NCI-H2107 (cell line): ENCODE results near the gene CHST9.
"Not testable (repeated sequence)": the region's sequence is repeated elsewhere in the genome, so short reads cannot be mapped to it uniquely, and the experiment has no call there.

Experiments used
- DNase-seq: peaks from one replicate; lab custom pipeline; 2025; lab: John Stamatoyannopoulos, UW

CHST9 gene

GRCh38 chr18:26928670-26929313 lies 256.3 kb downstream of the CHST9 start:
- no peak for DNase-seq

DNA sequence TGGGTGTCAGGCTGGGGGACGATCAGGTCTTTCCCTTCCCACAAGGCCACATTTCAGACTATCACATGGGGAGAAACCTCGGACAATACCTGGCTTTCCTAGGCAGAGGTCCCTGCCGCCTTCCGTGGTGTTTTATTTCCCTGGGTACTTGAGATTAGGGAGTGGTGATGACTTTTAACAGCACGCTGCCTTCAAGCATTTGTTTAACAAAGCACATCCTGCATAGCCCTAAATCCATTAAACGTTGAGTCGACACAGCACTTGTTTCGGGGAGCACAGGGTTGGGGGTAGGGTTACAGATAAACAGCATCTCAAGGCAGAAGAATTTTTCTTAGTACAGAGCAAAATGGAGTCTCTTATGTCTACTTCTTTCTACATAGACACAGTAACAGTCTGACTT lies 257.3 kb downstream of the CHST9 start:
- DNase-seq: not testable (repeated sequence)

- DNase-seq: no peak
Measured at GRCh38 chr18:26926066-26926675, 258.9 kb downstream of the CHST9 start.

GRCh38 chr18:26925313-26925712 lies 259.8 kb downstream of the CHST9 start:
- no peak for DNase-seq

GRCh38 chr18:26922313-26922712 lies 262.8 kb downstream of the CHST9 start:
- DNase-seq: no peak

DNA sequence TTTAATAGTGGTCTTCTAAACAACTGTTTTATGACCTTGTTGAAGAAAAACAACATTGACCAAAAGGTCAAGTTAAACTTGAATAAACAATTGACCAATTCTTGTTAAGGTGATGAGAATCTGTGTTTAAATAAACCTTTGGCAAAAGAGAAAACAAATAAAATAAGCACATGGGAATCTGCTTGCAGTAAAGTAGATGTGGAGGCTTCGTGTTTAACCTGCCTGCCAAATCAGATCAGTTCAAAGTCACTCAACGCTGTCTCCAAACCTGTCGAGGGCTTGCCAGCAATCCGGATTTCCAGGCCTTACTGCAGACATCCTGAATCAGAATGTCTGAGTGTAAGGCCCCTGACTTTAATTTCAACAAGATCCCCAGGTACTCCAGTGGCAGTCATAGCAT lies 264.5 kb downstream of the CHST9 start:
- DNase-seq: no peak

GRCh38 chr18:26919627-26920026 lies 265.5 kb downstream of the CHST9 start:
- DNase-seq: no peak

DNA sequence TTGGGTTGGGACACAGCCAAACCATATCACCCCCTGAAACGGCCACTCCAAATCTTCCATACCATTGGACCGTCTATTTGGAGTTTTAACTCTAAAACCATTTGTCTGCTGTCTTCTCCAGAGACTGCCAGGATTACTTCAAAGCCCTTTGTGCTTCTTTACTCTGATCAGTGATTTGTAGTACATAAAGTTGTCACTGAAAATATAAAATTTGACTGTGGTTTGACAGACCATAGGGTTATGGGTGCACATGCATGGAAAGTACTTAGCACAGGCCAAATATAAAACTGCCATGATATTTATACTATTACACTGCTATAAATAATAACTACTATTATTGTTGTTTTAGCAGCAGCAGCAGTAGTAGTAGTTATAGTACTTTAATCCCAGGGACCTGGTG lies 265.9 kb downstream of the CHST9 start:
- DNase-seq: no peak

- DNase-seq: no peak
Measured at GRCh38 chr18:26911840-26912239, 273.3 kb downstream of the CHST9 start.

- no peak for DNase-seq
Measured at GRCh38 chr18:26909599-26910290, 275.4 kb downstream of the CHST9 start.

DNA sequence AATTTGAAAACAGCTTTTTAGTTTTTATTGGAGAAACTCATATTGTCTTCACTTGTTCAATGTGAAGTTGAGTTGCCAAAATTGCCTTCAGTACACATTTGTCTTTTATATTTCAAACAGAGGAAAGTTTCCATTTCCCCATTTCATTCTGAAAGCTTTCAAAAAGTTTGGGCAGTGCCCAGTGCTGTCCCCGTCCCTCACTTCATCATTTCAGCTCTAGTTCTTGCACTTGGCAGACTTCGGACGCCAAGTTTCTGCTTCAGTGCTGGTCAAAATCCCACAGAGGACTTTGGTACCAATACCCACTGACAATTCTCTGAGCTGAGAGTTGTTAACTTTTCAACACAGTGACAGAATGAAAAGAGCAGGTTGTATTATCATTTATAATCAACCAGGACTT lies 276.2 kb downstream of the CHST9 start:
- no peak for DNase-seq

- no peak for DNase-seq
Measured at GRCh38 chr18:26902291-26902690, 282.8 kb downstream of the CHST9 start.

- DNase-seq: no peak
Measured at GRCh38 chr18:26901020-26901419, 284.1 kb downstream of the CHST9 start.

- DNase-seq: no peak
Measured at GRCh38 chr18:26894426-26894825, 290.7 kb downstream of the CHST9 start.

DNA sequence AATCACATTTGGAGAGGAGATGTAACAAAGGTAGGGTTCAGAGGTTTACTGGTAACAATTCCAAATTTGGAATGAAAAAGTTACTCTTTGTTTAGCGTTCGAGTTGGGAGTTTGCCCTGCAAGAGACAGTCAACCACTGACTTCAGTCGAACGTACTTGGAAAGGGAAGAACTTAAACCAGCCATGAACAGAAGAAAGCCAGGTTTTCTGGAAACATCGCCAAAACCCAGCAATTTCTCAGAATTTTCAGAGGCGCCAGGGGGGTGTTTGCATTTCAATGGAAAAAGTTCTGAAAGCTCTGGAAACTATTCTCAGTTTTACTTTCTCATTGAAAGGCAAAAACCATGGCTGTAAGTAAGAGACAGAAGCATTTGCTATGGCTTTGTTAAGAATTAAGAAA lies 291.1 kb downstream of the CHST9 start:
- DNase-seq: no peak

- DNase-seq: no peak
Measured at GRCh38 chr18:26888259-26888658, 296.8 kb downstream of the CHST9 start.

- DNase-seq: no peak
Measured at GRCh38 chr18:26875040-26875654, 310.0 kb downstream of the CHST9 start.

DNA sequence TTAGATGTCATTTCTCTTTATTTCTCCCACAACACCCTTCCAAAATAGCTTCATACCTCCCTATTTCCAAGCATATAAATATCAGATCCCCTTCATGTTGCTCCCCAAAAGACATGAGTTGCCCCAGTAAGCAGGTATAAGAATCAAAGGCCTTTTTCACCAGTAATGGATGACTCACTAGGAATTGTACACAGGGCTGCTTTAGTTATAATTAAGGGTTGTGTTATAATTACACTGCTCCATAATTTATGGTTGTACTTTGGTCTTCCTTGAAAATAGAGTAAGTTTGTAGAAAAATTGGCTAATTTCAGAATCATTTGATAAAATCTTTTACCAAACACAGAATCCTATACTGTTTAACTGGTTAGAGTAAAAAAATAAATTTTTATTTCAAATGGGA lies 310.8 kb downstream of the CHST9 start:
- no peak for DNase-seq

- DNase-seq: no peak
Measured at GRCh38 chr18:26869640-26870039, 315.5 kb downstream of the CHST9 start.

DNA sequence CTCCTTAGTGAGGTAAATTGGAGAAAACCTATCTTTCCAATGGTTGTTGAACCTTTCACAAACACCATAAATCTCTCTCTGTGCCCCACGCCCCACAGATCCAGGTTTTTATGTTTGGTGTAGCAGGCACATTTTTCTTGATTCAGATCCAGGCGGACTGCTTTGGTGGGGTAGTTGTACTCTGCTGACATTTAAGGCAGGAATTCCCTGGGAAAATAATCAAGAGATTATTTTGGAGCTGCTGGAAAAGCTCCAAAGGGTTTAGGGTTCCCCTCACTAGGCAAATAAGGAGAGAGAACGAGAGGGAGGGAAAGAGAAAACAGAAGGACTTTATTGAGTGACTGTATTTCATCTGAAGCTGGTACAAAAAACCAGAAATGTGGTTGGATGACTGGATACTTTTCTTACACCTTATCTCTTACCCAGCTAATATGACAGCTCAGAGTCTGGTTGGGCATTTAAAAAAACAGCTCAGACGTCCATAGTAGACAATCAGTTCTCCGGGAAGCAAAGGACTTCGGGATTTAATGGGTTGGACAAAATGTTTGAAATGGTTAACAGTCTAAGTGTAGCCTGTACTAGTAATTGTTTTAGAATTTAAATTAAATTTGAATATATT lies 316.0 kb downstream of the CHST9 start:
- no peak for DNase-seq

DNA sequence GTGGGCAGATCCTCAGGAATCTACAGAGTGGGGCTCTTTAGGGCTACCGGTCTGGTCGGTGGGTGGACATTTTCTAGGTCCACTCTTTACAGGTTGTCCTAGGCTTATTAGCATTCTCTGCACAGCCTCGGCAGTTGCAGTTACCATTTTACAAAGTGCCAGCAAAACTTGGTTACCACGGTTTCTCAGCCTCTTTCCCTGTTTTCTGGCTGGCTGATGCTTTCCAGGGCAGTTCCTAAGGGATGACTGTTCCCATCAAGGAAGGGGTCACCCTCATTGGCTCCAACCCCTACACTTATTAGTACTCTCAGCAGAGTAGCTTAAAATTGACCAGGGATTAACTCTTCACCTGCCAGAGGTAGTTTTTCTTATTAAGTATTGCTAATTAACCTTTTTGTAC lies 317.6 kb downstream of the CHST9 start:
- no peak for DNase-seq

DNA sequence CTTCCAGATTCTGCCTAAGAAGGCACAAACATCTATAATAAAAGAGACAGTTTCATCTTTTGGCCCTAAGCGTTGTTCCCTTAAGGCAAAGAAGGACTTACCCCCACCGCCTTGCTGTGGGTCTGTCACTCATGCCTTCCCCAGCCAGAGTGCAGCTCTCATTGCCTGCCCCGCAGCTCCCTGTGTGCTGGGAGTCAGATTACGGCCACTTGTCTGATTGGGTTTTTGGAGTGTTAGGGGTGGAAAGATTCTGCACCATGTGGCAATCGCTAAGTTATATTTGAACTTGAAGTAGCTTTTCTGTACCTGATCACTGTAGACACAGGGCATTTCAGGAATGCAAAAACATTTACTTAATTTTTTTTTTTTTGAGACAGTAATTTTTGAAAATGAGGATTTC lies 319.6 kb downstream of the CHST9 start, which contains the start of gene AQP4:
Gene AQP4 (minus strand): TSS at position 151 of the 400 bp plus-strand sequence. CDS start 18 bp downstream, at position 133.
- no peak for DNase-seq
